GM12892 (cell line): Measurements from ENCODE around the gene UGGT2.

ENCODE experiments used
- POLR2A ChIP-seq: IDR thresholded peaks from 2 replicates; pipeline ENCODE4 v1.6.1; 2011; ENCODE audit warnings: low read depth, low read length, control low read depth
- POLR2AphosphoS5 ChIP-seq: IDR thresholded peaks from 2 replicates; pipeline ENCODE4 v1.6.1; 2011; ENCODE audit warnings: low read depth, low read length, control low read depth

DNA sequence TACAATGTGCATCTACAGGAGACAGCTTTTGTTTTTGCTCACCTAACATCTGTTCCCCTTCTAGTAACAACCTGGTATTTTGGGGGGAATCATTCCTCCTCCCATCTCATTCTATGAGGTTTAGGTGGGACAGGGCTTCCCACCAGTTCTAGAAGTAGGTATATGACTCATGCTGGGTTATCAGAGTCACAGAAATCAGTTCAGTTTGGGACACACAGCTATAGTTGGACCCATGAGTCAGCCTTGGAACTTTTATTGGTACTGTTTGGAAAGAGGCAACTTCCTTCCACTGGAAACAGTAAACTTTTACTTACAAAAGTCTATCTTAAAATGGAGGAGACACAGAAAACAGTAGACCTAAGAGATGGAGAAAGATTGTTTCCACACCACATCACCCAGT is 190.8 kb downstream of the UGGT2 start:
- no peak for TF ChIP-seq POLR2AphosphoS5
- TF ChIP-seq POLR2A, result no peak
